Calu3 (cell line): ENCODE data around the gene MPG. TPM values are rescaled to one million over a fixed set of nuclear protein-coding genes. Genes with fewer than 3 reads are reported as not detected.

Experiments used
- BruUV-seq: library from RNA; stranded (reverse); fragments of 400-500 nt; replicated peaks from 2 replicates; lab custom pipeline; 2021; lab: Mats Ljungman, UMichigan
- CTCF ChIA-PET: fragments of 300-600 bp; sonication (Branson Sonifier 250); formaldehyde crosslinking; loops from one replicate; lab custom pipeline; 2022; ENCODE audit warnings: antibody characterized with exemption; lab: Charles Lee
- DNase-seq: peaks from one replicate; pipeline ENCODE4 v3.0.0; 2022
- H3K27ac Mint-ChIP-seq: one replicate; pipeline ENCODE4 v1.8.0; 2022; ENCODE audit warnings: mixed read lengths; ENCODE audit not compliant: unreplicated experiment
- H3K27me3 Mint-ChIP-seq: one replicate; pipeline ENCODE4 v1.8.0; 2022; ENCODE audit warnings: mixed read lengths; ENCODE audit not compliant: unreplicated experiment
- H3K36me3 Mint-ChIP-seq: one replicate; pipeline ENCODE4 v1.8.0; 2022; ENCODE audit warnings: mild to moderate bottlenecking, moderate library complexity, mixed read lengths; ENCODE audit not compliant: insufficient read depth, unreplicated experiment
- H3K4me1 Mint-ChIP-seq: one replicate; pipeline ENCODE4 v1.8.0; 2022; ENCODE audit warnings: mild to moderate bottlenecking, low read depth, mixed read lengths; ENCODE audit not compliant: unreplicated experiment
- H3K4me3 Mint-ChIP-seq: one replicate; pipeline ENCODE4 v1.8.0; 2022; ENCODE audit warnings: mild to moderate bottlenecking, low read depth, moderate library complexity, mixed read lengths; ENCODE audit not compliant: unreplicated experiment
- H3K9me3 Mint-ChIP-seq: one replicate; pipeline ENCODE4 v1.8.0; 2022; ENCODE audit warnings: low read depth, mixed read lengths; ENCODE audit not compliant: unreplicated experiment
- intact Hi-C: fragments of 100-400 bp; cut with micrococcal nuclease; formaldehyde crosslinking; loops from one replicate; pipeline ENCODE4 v1.10.0; 2022; ENCODE audit not compliant: unreplicated experiment
- total RNA-seq: library from RNA; stranded (reverse); gene quantifications from 2 replicates; pipeline ENCODE4 v1.2.3, GENCODE V29; 2022
- TF ChIP-seq, protein P1 (sequence below): fragments of 200-600 bp; IDR thresholded peaks from one replicate; pipeline ENCODE4 v1.8.0; 2022; ENCODE audit warnings: antibody characterized with exemption; ENCODE audit not compliant: unreplicated experiment

The MPG gene
- total RNA-seq, 1 experiment from 2014 or later = 40.1 TPM

DNA sequence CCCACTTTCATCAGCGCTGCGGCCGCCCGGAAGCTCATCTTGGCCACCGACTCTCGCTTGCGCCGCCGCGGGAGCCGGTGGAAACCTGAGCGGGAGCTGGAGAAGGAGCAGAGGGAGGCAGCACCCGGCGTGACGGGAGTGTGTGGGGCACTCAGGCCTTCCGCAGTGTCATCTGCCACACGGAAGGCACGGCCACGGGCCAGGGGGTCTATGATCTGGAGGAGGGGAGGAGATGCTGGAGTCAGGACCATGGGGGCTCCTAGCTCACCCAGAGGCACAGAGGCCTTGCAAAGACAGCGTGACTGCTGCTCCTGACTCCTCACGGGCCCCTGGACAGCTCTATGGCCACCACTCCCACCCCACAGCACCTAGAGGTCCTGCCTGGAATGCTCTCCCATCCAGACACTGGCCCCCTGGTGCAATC lies 15.0 kb upstream of the MPG start:
- Mint-ChIP-seq H3K36me3 (peaks cover 36% of the 10 kb centered on the region), H3K4me1 (peaks cover 15% of the 10 kb centered on the region), H3K9me3 (no peaks in the 10 kb centered on the region), H3K27ac (no peak overlapping the region), H3K4me3 (no peak overlapping the region), H3K27me3 (no peaks in the 10 kb centered on the region)
- BruUV-seq = no TSS peak
- no peak for DNase-seq
- intact Hi-C loops = no loop called here
- CTCF ChIA-PET = interaction anchor here (1.0 to 1.6 kb wide), 3 partner anchors 10 to 34 kb away, joined by 3 to 5 read pairs (median 4); partner anchors contain the start of genes POLR3K and SNRNP25
- TF ChIP-seq, protein P1, sequence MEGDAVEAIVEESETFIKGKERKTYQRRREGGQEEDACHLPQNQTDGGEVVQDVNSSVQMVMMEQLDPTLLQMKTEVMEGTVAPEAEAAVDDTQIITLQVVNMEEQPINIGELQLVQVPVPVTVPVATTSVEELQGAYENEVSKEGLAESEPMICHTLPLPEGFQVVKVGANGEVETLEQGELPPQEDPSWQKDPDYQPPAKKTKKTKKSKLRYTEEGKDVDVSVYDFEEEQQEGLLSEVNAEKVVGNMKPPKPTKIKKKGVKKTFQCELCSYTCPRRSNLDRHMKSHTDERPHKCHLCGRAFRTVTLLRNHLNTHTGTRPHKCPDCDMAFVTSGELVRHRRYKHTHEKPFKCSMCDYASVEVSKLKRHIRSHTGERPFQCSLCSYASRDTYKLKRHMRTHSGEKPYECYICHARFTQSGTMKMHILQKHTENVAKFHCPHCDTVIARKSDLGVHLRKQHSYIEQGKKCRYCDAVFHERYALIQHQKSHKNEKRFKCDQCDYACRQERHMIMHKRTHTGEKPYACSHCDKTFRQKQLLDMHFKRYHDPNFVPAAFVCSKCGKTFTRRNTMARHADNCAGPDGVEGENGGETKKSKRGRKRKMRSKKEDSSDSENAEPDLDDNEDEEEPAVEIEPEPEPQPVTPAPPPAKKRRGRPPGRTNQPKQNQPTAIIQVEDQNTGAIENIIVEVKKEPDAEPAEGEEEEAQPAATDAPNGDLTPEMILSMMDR = no peak

DNA sequence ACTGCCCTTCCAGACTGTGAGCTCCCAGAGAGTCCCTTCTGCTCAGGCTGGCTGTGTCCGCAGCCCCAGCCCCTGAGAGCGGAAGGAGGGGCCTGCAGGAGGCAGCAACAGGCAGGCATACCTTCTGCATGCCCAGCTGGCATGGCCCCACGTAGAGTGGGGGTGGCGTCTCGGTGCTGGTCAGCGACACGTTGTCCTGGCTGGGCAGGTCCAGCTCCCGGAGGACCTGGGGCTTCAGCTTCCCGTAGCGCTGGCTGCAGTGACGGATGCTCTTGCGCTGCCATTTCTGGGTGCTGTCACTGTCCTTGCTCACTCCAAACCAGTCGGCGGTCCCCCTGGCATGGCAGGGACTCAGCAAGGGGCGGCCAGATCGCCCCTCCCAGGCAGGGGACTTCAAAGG lies 14.6 kb upstream of the MPG start:
- intact Hi-C loops = no loop called here
- no peak overlapping the region for H3K27ac Mint-ChIP-seq
- H3K9me3 Mint-ChIP-seq = no peaks in the 10 kb centered on the region
- TF ChIP-seq, protein P1 = no peak
- no peaks in the 10 kb centered on the region for H3K27me3 Mint-ChIP-seq
- H3K36me3 Mint-ChIP-seq = peaks cover 32% of the 10 kb centered on the region
- peaks cover 15% of the 10 kb centered on the region for H3K4me1 Mint-ChIP-seq
- no peak overlapping the region for H3K4me3 Mint-ChIP-seq
- BruUV-seq = no TSS peak
- CTCF ChIA-PET = interaction anchor here (1.0 to 1.6 kb wide), 2 partner anchors 10 to 25 kb away, joined by 3 to 5 read pairs; partner anchors contain the start of genes POLR3K and SNRNP25
- DNase-seq = no peak

DNA sequence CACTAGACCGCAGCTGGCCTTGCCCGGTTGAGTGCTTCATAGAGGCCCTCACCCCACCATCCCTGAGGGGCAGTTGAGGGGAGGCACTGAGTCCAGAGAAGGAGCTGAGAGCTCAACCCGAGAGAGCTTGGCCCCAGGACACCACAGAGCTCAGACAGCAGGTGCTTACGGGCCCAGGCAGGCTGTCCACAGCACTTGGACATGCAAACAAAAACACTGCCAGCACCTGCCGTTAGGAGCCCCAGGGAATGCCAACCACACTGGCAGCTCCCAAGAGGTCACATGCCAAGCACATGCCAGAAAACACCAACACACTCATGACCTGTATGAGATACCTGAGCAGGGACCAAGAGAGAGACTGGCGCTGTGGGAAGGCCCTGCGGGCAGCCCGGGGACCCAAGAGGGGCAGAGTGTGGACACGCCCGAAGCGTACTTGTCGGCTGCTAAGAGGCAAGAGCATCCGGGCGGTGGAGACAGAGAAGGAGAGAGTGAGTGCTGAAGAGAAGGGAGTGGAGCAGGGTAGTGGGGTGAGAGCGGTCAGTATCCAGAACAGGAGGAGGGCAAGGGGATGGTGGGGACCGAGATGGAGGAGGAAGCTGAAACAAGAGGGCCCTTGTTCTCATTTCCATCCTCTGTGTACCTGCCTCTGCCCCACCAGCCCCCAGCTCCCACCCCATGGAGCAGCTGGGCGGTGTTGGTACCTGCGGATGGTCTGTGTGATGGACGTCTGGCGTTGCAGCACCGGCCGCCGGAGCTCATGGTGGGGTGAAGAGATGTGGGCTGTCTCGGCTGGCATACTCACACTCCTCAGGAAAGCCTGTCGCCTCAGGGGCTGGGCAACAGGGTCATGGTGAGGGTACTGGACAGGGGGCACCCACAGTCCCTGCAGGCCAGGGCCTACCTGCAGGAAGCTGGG lies 13.8 kb upstream of the MPG start:
- CTCF ChIA-PET = interaction anchor here (1.0 to 2.0 kb wide), 3 partner anchors 11 to 30 kb away, joined by 3 to 10 read pairs (median 5); partner anchors contain the start of genes POLR3K and SNRNP25
- DNase-seq = no peak
- intact Hi-C loops = loop anchor here (2.0 kb wide), 1 partner anchor 33 kb away; no protein-coding TSS in a partner anchor
- Mint-ChIP-seq H3K27ac (no peak overlapping the region), H3K4me1 (peaks cover 15% of the 10 kb centered on the region), H3K36me3 (peaks cover 24% of the 10 kb centered on the region), H3K4me3 (no peak overlapping the region), H3K9me3 (no peaks in the 10 kb centered on the region), H3K27me3 (no peaks in the 10 kb centered on the region)
- TF ChIP-seq, protein P1 = no peak
- BruUV-seq = no TSS peak

DNA sequence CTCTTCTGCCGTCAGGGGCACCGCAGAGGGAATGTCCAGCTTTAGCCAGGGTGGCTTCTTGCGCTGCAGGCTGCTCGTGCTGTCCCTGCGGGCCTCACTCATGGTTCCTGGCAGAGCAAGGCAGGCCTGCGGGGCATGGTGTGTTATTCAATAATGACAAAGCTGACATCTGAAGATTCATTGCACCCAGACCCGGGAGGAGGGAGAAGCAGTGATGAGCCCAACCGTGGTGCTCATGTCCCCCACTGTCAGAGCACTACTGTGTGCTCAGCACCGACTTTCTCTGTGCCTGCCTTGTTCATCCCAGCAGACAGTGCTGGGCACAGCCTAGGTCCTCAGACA lies 13.1 kb upstream of the MPG start:
- H3K4me3 Mint-ChIP-seq = no peak overlapping the region
- H3K9me3 Mint-ChIP-seq = no peaks in the 10 kb centered on the region
- BruUV-seq = no TSS peak
- H3K36me3 Mint-ChIP-seq = peaks cover 17% of the 10 kb centered on the region
- CTCF ChIA-PET = interaction anchor here (2.0 kb wide), 1 partner anchor 29 kb away, joined by 10 read pairs; no protein-coding TSS in a partner anchor
- no peaks in the 10 kb centered on the region for H3K27me3 Mint-ChIP-seq
- TF ChIP-seq, protein P1 = no peak
- intact Hi-C loops = loop anchor here (2.0 kb wide), 1 partner anchor 32 kb away; no protein-coding TSS in a partner anchor
- H3K27ac Mint-ChIP-seq = no peak overlapping the region
- H3K4me1 Mint-ChIP-seq = peaks cover 15% of the 10 kb centered on the region
- DNase-seq = no peak
